HepG2 (cell line): Measurements from ENCODE around the gene CCDC192. TPM values are rescaled to one million over a fixed set of nuclear protein-coding genes. Genes with fewer than 3 reads are reported as not detected.

Experiments
- ETS1 ChIP-seq: sonication (generic); formaldehyde crosslinking; IDR thresholded peaks from 2 replicates; pipeline ENCODE4 v1.4.0; 2020; ENCODE audit warnings: missing genetic modification reagents
- FIP1L1 ChIP-seq: fragments of 200-400 bp; formaldehyde crosslinking; IDR thresholded peaks from 2 replicates; pipeline ENCODE4 v1.6.1; 2018; ENCODE audit warnings: low read depth, mild to moderate bottlenecking, low read length, moderate library complexity, borderline replicate concordance; ENCODE audit not compliant: insufficient read depth
- FOXA3 ChIP-seq: IDR thresholded peaks from 2 replicates; pipeline ENCODE4 v1.6.1; 2016; ENCODE audit warnings: missing genetic modification reagents, missing compliant biosample characterization
- HNRNPLL ChIP-seq: fragments of 200-400 bp; formaldehyde crosslinking; IDR thresholded peaks from 2 replicates; pipeline ENCODE4 v1.6.1; 2017; ENCODE audit warnings: mild to moderate bottlenecking, low read depth, low read length; ENCODE audit not compliant: poor library complexity, severe bottlenecking
- HOXA7 ChIP-seq: sonication (generic); formaldehyde crosslinking; IDR thresholded peaks from 2 replicates; pipeline ENCODE4 v1.8.1; 2022; ENCODE audit warnings: mild to moderate bottlenecking, missing genetic modification reagents, moderate library complexity
- JUNB ChIP-seq: sonication (generic); formaldehyde crosslinking; IDR thresholded peaks from 2 replicates; pipeline ENCODE4 v1.8.0; 2022; ENCODE audit warnings: missing genetic modification reagents, mild to moderate bottlenecking, borderline replicate concordance
- MAZ ChIP-seq, 2 experiments: sonication (generic) in 1 of 2; formaldehyde crosslinking in 1 of 2; IDR thresholded peaks; 2 replicates each; pipeline versions ENCODE4 v1.5.0 to v1.6.1; 2012 to 2020; ENCODE audit warnings: low read depth in 2 of 2, mild to moderate bottlenecking in 2 of 2, borderline replicate concordance in 1 of 2, improper control_type of control experiment in 1 of 2, low read length in 1 of 2, missing genetic modification reagents in 1 of 2, moderate library complexity in 1 of 2
- NBN ChIP-seq: fragments of 450-650 bp; conservative IDR thresholded peaks from 2 replicates; pipeline ENCODE4 v1.6.1; 2017
- NFE2L1 ChIP-seq: sonication (generic); formaldehyde crosslinking; IDR thresholded peaks from 2 replicates; pipeline ENCODE4 v1.4.0; 2020; ENCODE audit warnings: missing genetic modification reagents, mild to moderate bottlenecking, borderline replicate concordance
- NFIB ChIP-seq: sonication (generic); formaldehyde crosslinking; IDR thresholded peaks from 2 replicates; pipeline ENCODE4 v1.9.0; 2021; ENCODE audit warnings: missing genetic modification reagents, mild to moderate bottlenecking, borderline replicate concordance
- PATZ1 ChIP-seq: sonication (generic); formaldehyde crosslinking; IDR thresholded peaks from 2 replicates; pipeline ENCODE4 v1.4.0; 2020; ENCODE audit warnings: missing genetic modification reagents
- RCOR2 ChIP-seq: IDR thresholded peaks from 2 replicates; pipeline ENCODE4 v1.6.1; 2016; ENCODE audit warnings: missing biosample characterization, missing genetic modification reagents
- SNAPC2 ChIP-seq: sonication (generic); formaldehyde crosslinking; IDR thresholded peaks from 2 replicates; pipeline ENCODE4 v1.8.1; 2022; ENCODE audit warnings: mild to moderate bottlenecking, missing genetic modification reagents
- SRY ChIP-seq: sonication (generic); formaldehyde crosslinking; IDR thresholded peaks from 2 replicates; pipeline ENCODE4 v1.8.0; 2022; ENCODE audit warnings: mild to moderate bottlenecking, missing genetic modification reagents
- TCF7L2 ChIP-seq: IDR thresholded peaks from 2 replicates; pipeline ENCODE4 v1.6.1; 2011; ENCODE audit warnings: mild to moderate bottlenecking, low read depth, low read length, moderate library complexity
- TFDP2 ChIP-seq: sonication (generic); formaldehyde crosslinking; IDR thresholded peaks from 2 replicates; pipeline ENCODE4 v1.4.0; 2020; ENCODE audit warnings: missing genetic modification reagents
- TOPORS ChIP-seq: sonication (generic); formaldehyde crosslinking; IDR thresholded peaks from 2 replicates; pipeline ENCODE4 v1.8.0; 2023; ENCODE audit warnings: mild to moderate bottlenecking, missing genetic modification reagents
- ZBTB4 ChIP-seq: sonication (generic); formaldehyde crosslinking; IDR thresholded peaks from 2 replicates; pipeline ENCODE4 v1.4.0; 2020; ENCODE audit warnings: missing genetic modification reagents, mild to moderate bottlenecking, borderline replicate concordance
- ZBTB7A ChIP-seq: sonication (generic); formaldehyde crosslinking; IDR thresholded peaks from 2 replicates; pipeline ENCODE4 v1.8.0; 2022; ENCODE audit warnings: mild to moderate bottlenecking, missing genetic modification reagents
- ZNF256 ChIP-seq: sonication (generic); formaldehyde crosslinking; conservative IDR thresholded peaks from 2 replicates; pipeline ENCODE4 v1.4.0; 2020; ENCODE audit warnings: missing genetic modification reagents
- ZNF326 ChIP-seq: sonication (generic); formaldehyde crosslinking; IDR thresholded peaks from 2 replicates; pipeline ENCODE4 v1.4.0; 2020; ENCODE audit warnings: missing genetic modification reagents, borderline replicate concordance
- ZNF780A ChIP-seq: sonication (generic); formaldehyde crosslinking; IDR thresholded peaks from 2 replicates; pipeline ENCODE4 v1.8.0; 2022; ENCODE audit warnings: mild to moderate bottlenecking, missing genetic modification reagents, moderate library complexity
- polyA plus RNA-seq, 8 experiments: library from polyadenylated mRNA; depleted of rRNA in 3 of 8; stranded (reverse) in 7 of 8; unstranded in 1 of 8; fragments of >200 nt; fragmentation: Illumina TruSeq in 4 of 8; extraction: Trizol in 4 of 8; gene quantifications; 2 replicates each; pipeline versions ENCODE4 v1.2.1 to v1.2.3, GENCODE V29; 2011 to 2016; ENCODE audit warnings: low read depth in 4 of 8, missing spikeins in 1 of 8, mixed read lengths in 1 of 8; ENCODE audit not compliant: insufficient read depth in 1 of 8
- total RNA-seq, 5 experiments: library from RNA; depleted of rRNA; stranded (reverse); fragments of >200 nt; fragmentation: Illumina TruSeq; extraction: Trizol; gene quantifications; 2 replicates each; pipeline ENCODE4 v1.2.3, GENCODE V29; 2016; ENCODE audit warnings: low read depth in 1 of 5

CCDC192 gene
- total and polyA plus RNA-seq, 2 of the 13 experiments (the other 11 are each of a cell fraction or from before 2014, with no cell fraction given), result not detected

DNA sequence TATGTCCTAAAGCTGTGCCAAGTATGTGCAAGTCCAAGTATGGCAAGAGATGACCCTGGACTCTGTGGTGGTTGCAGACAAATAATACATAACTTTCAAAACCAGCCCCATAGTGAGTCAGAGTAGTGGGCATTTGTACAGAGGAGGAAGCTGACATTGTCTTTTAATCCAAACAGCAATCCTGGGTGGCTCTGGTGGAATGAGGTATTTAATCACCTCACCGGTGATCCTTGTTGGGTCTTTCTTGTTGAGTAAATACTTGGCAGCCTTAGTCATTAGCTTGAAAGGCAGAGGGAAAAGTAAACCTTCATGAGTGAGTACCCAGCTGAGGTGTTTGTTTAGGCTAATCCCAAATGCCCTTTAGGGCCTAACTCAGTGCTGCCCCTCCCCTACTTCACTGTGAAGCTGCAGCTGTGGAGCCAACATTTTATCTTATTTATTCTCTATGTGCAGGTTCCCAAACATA is 231.6 kb downstream of the CCDC192 start (continued):
- TF ChIP-seq SRY (no peak), SNAPC2 (CRISPR knock-in tag) (no peak), HNRNPLL (no peak), PATZ1 (no peak), MAZ (IDR thresholded peaks at IDR 0.05; ENCODE audit: borderline replicate concordance, low read depth, low read length) (no peak), MAZ (CRISPR knock-in tag; IDR thresholded peaks at IDR 0.05; ENCODE audit: low read depth) (no peak), ETS1 (CRISPR knock-in tag) (no peak), HOXA7 (no peak), TCF7L2 (no peak), TFDP2 (CRISPR knock-in tag) (no peak), ZBTB4 (CRISPR knock-in tag) (no peak), ZBTB7A (CRISPR knock-in tag) (no peak), TOPORS (CRISPR knock-in tag) (no peak), ZNF326 (CRISPR knock-in tag) (no peak), FOXA3 (CRISPR knock-in tag) (peak; percentile 95), NFIB (CRISPR knock-in tag) (no peak), RCOR2 (CRISPR knock-in tag) (peak; percentile 63; the same call in 1 of the 2 replicates), NBN (no peak), ZNF256 (CRISPR knock-in tag) (no peak), JUNB (CRISPR knock-in tag) (peak; percentile 69; the same call in 1 of the 2 replicates), ZNF780A (CRISPR knock-in tag) (no peak), NFE2L1 (CRISPR knock-in tag) (no peak), FIP1L1 (no peak)
